Type B pancreatic cell (in vitro differentiated cells): ENCODE data around the gene VAC14. TPM values are rescaled to one million over a fixed set of nuclear protein-coding genes. Genes with fewer than 3 reads are reported as not detected.

ENCODE experiments used
- DNase-seq: peaks from one replicate; pipeline ENCODE4 v3.0.0; 2021; ENCODE audit warnings: mixed read lengths; ENCODE audit not compliant: unreplicated experiment; ENCODE audit errors: extremely low spot score
- H3K27ac Mint-ChIP-seq: 2 replicates; pipeline ENCODE4 v1.8.0; 2021; ENCODE audit warnings: mild to moderate bottlenecking, mixed read lengths
- H3K27me3 Mint-ChIP-seq: 2 replicates; pipeline ENCODE4 v1.8.0; 2021; ENCODE audit warnings: mixed read lengths
- H3K36me3 Mint-ChIP-seq: 2 replicates; pipeline ENCODE4 v1.8.0; 2021; ENCODE audit warnings: mixed read lengths
- H3K4me1 Mint-ChIP-seq: one replicate; pipeline ENCODE4 v1.8.0; 2021; ENCODE audit warnings: mixed read lengths; ENCODE audit not compliant: unreplicated experiment
- H3K4me3 Mint-ChIP-seq: 2 replicates; pipeline ENCODE4 v1.8.0; 2021; ENCODE audit warnings: mild to moderate bottlenecking, mixed read lengths
- H3K9me3 Mint-ChIP-seq: 2 replicates; pipeline ENCODE4 v1.8.0; 2021; ENCODE audit warnings: mixed read lengths
- total RNA-seq: library from RNA; stranded (reverse); gene quantifications from 2 replicates; pipeline ENCODE4 v1.2.1, GENCODE V29; 2021; ENCODE audit warnings: low replicate concordance
- TF ChIP-seq, protein P1 (sequence below): fragments of 200-600 bp; sonication (generic); conservative IDR thresholded peaks from 2 replicates; pipeline ENCODE4 v1.5.0; 2021; ENCODE audit warnings: antibody characterized with exemption, mild to moderate bottlenecking

VAC14 gene
- total RNA-seq, 1 donor from 2014 or later, result 38.3 TPM

DNA sequence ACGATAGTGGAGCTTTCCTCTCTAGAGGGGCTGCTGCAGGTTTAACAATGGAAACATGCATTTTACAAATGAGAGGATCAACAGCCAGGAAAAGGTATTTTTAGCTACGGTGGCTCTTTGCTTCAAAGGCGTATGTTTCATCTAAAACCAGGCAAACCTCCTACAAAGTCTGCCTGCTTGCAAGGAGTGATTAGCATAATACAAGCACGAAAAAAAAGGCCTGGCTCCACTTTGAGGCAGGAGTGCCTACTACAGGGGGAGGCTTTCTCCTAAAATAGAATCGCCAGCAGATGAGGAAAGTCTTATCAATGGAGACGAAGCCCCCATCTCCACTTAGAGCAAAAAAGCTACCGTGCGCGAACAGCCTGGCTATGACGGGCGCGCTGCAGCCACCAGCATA, 88.0 kb downstream of the VAC14 start:
- H3K36me3 Mint-ChIP-seq, result peaks cover 4% of the 10 kb centered on the region
- TF ChIP-seq, protein P1, sequence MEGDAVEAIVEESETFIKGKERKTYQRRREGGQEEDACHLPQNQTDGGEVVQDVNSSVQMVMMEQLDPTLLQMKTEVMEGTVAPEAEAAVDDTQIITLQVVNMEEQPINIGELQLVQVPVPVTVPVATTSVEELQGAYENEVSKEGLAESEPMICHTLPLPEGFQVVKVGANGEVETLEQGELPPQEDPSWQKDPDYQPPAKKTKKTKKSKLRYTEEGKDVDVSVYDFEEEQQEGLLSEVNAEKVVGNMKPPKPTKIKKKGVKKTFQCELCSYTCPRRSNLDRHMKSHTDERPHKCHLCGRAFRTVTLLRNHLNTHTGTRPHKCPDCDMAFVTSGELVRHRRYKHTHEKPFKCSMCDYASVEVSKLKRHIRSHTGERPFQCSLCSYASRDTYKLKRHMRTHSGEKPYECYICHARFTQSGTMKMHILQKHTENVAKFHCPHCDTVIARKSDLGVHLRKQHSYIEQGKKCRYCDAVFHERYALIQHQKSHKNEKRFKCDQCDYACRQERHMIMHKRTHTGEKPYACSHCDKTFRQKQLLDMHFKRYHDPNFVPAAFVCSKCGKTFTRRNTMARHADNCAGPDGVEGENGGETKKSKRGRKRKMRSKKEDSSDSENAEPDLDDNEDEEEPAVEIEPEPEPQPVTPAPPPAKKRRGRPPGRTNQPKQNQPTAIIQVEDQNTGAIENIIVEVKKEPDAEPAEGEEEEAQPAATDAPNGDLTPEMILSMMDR, result no peak
- H3K9me3 Mint-ChIP-seq, result no peaks in the 10 kb centered on the region
- DNase-seq, result no peak
- H3K27me3 Mint-ChIP-seq, result no peaks in the 10 kb centered on the region
- H3K4me1 Mint-ChIP-seq, result peaks cover 39% of the 10 kb centered on the region
- no peak overlapping the region for H3K27ac Mint-ChIP-seq
- H3K4me3 Mint-ChIP-seq, result no peak overlapping the region

DNA sequence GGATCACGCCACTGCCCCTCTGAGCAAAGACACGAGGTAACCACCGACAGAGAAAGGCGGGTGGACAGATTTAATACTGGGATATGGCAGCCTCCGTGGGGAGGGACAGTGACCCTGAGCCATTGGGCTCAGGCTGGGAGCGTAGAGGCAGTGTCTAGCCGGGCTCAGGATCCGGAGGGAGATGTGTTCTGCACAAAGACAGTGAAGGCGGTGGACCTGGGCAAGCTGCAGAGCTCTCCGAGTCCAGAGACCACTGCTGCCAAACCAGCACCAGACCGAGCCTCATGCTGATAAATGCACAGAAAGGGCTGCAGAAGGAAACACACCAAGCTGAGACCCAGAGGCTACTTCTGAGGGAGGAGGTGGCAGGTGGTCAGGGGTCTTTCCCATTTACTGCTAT, 88.6 kb downstream of the VAC14 start:
- no peak overlapping the region for H3K4me3 Mint-ChIP-seq
- no peak overlapping the region for H3K27ac Mint-ChIP-seq
- no peaks in the 10 kb centered on the region for H3K9me3 Mint-ChIP-seq

DNA sequence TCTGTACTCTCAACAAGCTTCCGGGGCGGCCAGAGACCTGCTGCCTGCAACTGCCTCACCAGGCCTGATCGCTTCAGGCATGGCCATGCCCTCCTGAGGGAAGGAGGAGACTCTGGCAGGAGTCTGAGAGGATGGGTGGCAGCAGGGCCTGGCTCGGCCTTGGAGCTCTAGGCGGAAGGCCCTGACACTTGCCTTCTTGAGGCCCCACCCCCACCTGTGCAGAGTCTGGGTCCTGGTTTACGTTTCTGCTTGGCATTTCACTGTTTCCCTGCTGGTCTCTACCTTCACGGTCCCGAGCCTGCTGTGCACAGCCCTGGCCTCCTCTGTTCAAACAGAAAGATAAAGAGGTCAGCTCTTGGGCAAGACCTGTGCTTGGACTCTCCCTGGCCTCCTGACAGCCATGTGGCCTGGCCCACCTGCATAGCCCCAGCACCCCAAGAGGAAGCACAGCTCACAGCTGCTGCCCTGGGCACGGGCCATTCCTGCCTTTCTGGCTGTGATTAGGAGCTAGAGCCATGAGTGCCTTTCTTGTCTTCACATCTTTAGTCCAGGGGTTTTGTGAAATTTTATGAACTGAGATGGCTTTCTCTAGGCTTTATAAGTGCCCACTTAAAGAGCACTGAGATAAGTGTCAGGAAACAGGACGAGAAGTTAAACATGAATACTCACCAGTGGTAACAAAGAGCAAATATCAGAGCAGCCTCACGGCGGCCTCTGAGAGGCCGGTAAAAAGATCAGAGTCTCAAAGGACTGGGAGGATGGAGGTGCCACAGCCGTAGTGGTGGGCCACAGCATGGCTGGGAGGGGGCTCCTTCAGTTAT, 89.5 kb downstream of the VAC14 start:
- TF ChIP-seq, protein P1, result no peak
- DNase-seq, result no peak
- H3K27me3 Mint-ChIP-seq, result no peaks in the 10 kb centered on the region
- H3K4me1 Mint-ChIP-seq, result peaks cover 43% of the 10 kb centered on the region
- H3K36me3 Mint-ChIP-seq, result peaks cover 9% of the 10 kb centered on the region
- peaks cover 4% of the 10 kb centered on the region for H3K9me3 Mint-ChIP-seq
- H3K4me3 Mint-ChIP-seq, result peak overlapping the region; percentile 30
- H3K27ac Mint-ChIP-seq, result peak overlapping the region; percentile 81

More for the DNA sequence above, 88.6 kb downstream of the VAC14 start:
- TF ChIP-seq, protein P1, result no peak
- no peaks in the 10 kb centered on the region for H3K27me3 Mint-ChIP-seq
- no peak for DNase-seq
- H3K36me3 Mint-ChIP-seq, result peaks cover 4% of the 10 kb centered on the region
- peaks cover 39% of the 10 kb centered on the region for H3K4me1 Mint-ChIP-seq

DNA sequence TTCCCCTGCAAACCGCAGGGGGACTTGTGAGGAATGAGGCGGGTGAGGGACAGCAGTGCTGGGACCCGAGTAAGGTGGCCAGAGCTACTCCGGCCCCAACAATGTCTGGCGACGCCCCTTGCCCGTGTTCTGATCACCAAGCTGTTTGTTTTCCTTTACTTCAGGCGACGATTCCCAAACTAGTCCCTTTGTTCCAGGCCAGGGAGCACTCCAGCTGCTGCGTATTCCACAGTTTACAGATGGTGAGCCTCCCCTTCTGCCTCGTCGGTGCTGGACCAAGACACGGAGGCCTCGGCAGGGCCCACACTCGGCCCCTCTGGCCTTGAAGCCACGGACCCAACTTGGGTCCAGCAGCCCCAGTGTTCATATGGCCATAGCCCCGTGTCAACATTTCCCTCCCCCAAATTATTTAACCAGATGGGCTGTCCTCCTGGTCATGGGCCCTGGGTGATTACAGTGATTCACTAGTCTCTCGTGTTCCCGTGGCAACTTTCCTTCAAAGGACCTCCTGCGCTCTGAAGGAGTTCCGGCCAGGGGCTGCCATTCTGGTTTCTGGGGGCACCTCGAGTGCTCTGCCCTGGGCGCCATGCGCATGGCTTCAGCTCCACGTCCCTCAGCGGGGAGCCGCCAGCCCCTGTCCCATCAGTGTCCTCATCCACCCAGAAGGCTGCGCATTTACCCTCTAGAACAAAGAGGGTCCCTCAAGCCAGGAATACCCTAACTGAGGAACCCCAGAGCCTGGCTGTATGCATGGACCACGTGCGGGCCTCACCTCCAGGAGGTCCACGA, 90.3 kb downstream of the VAC14 start:
- Mint-ChIP-seq H3K4me1 (peaks cover 35% of the 10 kb centered on the region), H3K27ac (no peak overlapping the region), H3K4me3 (no peak overlapping the region), H3K36me3 (peaks cover 9% of the 10 kb centered on the region), H3K9me3 (peaks cover 4% of the 10 kb centered on the region), H3K27me3 (no peaks in the 10 kb centered on the region)
- TF ChIP-seq, protein P1, result no peak
- no peak for DNase-seq

DNA sequence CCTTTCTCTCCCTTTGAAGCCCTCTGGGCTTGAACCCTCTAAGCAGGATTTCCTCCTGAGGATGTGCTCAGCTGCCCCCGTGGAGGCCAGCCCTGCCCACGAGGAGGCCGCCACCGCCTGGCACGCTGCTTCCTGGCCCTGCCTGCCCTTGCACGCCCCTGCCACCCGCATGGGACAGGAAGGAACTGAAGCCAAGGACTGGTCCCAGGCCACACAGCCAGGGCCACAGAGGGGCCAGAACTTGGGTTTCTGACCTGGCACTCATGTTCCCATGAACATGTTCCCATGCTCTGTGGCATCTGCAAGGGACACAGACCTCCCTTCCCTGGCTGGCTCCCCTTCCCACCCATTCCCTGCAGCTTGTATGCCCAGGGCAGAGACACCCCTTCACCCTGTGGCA, 91.0 kb downstream of the VAC14 start:
- Mint-ChIP-seq H3K36me3 (peaks cover 9% of the 10 kb centered on the region), H3K27me3 (no peaks in the 10 kb centered on the region), H3K4me3 (no peak overlapping the region), H3K9me3 (peaks cover 4% of the 10 kb centered on the region), H3K27ac (no peak overlapping the region), H3K4me1 (peaks cover 28% of the 10 kb centered on the region)
- TF ChIP-seq, protein P1, result no peak
- no peak for DNase-seq
